ELF-1 (cell line): ENCODE data around the gene KLK6.
"Not testable (repeated sequence)": the region's sequence is repeated elsewhere in the genome, so short reads cannot be mapped to it uniquely, and the experiment has no call there.

Source experiments
- DNase-seq: peaks from one replicate; pipeline ENCODE4 v3.0.0-alpha.2; 2016; ENCODE audit warnings: low read depth, low spot score

KLK6 gene

GRCh38 chr19:50992666-50993035 lies 23.3 kb upstream of the KLK6 start:
- no peak for DNase-seq

GRCh38 chr19:50984416-50984815 lies 15.0 kb upstream of the KLK6 start:
- DNase-seq, result not testable (repeated sequence)

GRCh38 chr19:50983625-50984292 lies 14.4 kb upstream of the KLK6 start, which contains the start of gene KLK7:
Gene KLK7, minus strand, starts transcription at chr19:50983917. Its CDS starts 1,518 bp downstream, at chr19:50982399.
- no peak for DNase-seq

GRCh38 chr19:50982186-50982585 lies 12.8 kb upstream of the KLK6 start:
- DNase-seq, result no peak

GRCh38 chr19:50981587-50982146 lies 12.3 kb upstream of the KLK6 start:
- no peak for DNase-seq

GRCh38 chr19:50980208-50980607 lies 10.8 kb upstream of the KLK6 start:
- DNase-seq, result no peak

GRCh38 chr19:50979758-50980157 lies 10.4 kb upstream of the KLK6 start:
- DNase-seq, result no peak

- DNase-seq, result no peak
Observed at GRCh38 chr19:50978772-50979390, 9.5 kb upstream of the KLK6 start.

- peak; percentile 36 for DNase-seq
Observed at GRCh38 chr19:50977626-50978025, 8.2 kb upstream of the KLK6 start.

- DNase-seq, result peak; percentile 91
Observed at GRCh38 chr19:50975766-50976165, 6.4 kb upstream of the KLK6 start.

GRCh38 chr19:50974702-50975556 lies 5.5 kb upstream of the KLK6 start:
- DNase-seq, result no peak

GRCh38 chr19:50972795-50973376 lies 3.5 kb upstream of the KLK6 start:
- DNase-seq, result no peak

- DNase-seq, result not testable (repeated sequence)
Observed at GRCh38 chr19:50969810-50970209, 419 bp upstream of the KLK6 start.

- no peak for DNase-seq
Observed at GRCh38 chr19:50968716-50969412, 527 bp downstream of the KLK6 start.

GRCh38 chr19:50967929-50968715 lies 1.3 kb downstream of the KLK6 start:
- DNase-seq, result peak; percentile 57

- DNase-seq, result no peak
Observed at GRCh38 chr19:50964266-50964665, 5.1 kb downstream of the KLK6 start.

GRCh38 chr19:50963381-50963780 lies 6.0 kb downstream of the KLK6 start:
- DNase-seq, result no peak

GRCh38 chr19:50962245-50962644 lies 7.1 kb downstream of the KLK6 start:
- DNase-seq, result no peak

GRCh38 chr19:50959731-50960500 lies 9.5 kb downstream of the KLK6 start:
- no peak for DNase-seq

GRCh38 chr19:50957587-50957986 lies 11.8 kb downstream of the KLK6 start:
- DNase-seq, result no peak
